Measurements from ENCODE around the gene ANKS1B. TPM values are rescaled to one million over a fixed set of nuclear protein-coding genes. Genes with fewer than 3 reads are reported as not detected.
"Not testable (repeated sequence)": the region's sequence is repeated elsewhere in the genome, so short reads cannot be mapped to it uniquely, and the experiment has no call there.

ANKS1B gene
- polyA plus RNA-seq, 1 donor, result 4.8 TPM

DNA sequence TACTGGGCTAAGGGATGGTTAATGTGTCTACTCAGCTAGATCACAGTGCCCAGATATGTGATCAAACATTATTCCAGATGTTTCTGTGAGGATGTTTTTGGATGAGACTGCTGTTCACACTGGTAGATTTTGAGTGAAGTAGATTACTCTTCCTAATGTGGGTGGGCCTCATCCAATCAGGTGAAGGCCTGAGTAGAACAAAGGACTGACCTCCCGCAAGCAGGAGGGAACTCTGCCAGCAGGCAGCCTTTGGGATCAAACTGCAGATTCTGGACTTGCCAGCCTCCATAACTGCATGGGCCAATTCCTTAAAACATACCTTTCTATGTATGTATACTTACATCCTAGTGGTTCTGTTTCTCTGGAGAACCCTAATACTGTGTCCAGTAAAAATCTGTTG lies 1120.4 kb downstream of the ANKS1B start:
- no peak for DNase-seq

- DNase-seq, result no peak
These were observed 1121.6 kb downstream of the ANKS1B start for GRCh38 chr12:98863167-98863566.

DNA sequence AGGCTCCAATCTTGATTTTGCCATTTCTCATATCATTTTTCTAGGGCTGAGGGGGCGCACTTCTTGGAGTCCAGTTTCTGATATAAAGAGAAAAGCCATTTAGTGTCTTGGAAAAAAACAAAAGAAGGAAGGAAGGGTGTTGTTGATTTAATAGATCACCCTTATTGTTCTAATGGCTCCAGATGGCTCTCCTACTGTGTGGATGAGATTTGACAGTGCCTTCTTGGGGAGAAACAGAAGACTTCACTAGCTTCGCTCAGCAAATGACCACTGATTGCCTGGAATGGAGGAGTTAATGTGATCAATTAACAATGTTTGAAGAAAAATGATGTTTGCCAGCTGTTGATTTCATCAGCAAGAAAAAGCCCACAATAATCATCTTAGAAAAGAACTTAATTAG lies 1123.5 kb downstream of the ANKS1B start:
- DNase-seq, result no peak

GRCh38 chr12:98856897-98857540 lies 1127.7 kb downstream of the ANKS1B start:
- DNase-seq, result no peak

DNA sequence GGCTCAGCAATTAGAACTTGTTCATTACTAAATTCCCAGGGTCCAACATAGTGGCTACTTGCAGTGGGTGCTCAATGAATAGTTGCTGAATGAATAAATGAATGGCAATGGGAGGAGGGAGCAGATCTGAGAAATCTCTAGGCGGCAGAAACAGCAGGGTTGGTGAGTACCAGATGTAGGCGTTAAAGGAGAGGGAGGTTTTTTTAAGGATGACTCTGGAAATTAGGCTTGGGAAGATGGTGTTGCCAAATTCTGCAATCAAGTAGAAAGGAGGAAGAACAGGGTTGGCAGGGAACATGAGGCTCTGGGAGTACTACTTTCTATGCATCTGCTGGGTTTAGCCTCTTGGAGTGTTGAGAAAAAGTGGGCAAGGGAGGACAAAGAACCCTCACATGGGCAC lies 1132.6 kb downstream of the ANKS1B start:
- no peak for DNase-seq

GRCh38 chr12:98847242-98847641 lies 1137.5 kb downstream of the ANKS1B start:
- DNase-seq, result no peak

- DNase-seq, result no peak
These were observed 1138.8 kb downstream of the ANKS1B start for GRCh38 chr12:98845957-98846356.

DNA sequence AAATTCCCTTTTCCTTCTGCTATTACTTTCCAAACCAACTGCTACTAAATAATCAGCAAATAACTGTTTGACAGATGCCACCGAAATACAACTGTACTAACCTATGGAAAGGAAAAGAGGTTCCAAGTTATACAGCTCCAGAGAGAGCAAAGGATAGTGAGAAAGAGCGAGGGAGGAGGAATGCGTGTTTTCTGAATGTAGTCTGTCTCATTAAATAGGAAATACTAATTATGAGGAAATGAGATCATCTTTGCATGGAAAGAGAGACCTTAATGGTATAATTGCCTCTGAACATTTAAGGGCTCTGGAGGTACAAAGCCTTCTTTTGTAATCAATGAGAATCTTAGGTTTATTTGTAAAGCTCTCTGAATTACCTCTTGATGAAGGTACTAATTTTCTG lies 1144.4 kb downstream of the ANKS1B start:
- DNase-seq, result no peak

DNA sequence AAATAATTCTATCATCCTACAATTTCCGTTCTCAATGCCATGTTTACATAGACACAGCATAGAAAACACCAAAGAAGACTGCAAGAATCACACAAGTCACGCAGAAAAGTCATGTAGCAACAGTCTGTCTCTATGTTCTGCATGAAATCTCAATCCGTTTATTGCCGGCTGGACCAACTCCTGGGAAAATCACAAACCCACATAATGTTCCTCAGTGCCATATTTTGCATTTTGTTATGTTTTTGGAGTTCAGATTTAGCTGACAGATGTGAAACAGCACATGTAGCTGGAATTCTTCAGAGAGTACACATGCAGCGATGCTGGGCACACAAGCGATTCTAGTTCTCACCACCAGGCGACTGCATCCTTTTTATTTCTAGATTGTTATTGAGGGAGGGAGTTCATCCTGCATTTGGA lies 1146.5 kb downstream of the ANKS1B start:
- no peak for DNase-seq

DNA sequence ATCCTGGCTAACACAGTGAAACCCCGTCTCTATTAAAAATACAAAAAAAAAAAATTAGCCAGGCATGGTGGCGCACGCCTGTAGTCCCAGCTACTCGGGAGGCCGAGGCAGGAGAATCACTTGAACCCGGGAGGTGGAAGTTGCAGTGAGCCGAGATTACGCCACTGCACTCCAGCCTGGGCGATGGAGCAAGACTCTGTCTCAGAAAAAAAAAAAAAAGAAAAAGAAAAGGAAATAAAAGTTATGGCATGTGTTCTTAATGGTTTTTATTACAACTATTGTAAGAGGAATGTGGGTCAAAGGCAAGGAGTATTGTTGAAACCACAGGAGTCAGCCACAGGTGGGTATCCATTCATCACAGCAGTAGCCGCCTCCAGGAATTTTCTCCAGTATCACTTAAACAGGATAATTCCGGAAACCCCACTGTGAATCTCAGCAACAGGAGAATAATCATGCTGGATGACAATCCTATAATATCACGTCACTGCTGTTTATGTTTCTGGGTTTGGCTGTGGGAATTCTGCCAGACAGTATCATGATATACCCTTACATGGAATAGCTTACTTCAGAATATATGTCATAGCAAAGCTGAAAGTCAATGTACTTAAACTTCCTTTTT lies 1147.5 kb downstream of the ANKS1B start:
- DNase-seq, result not testable (repeated sequence)

GRCh38 chr12:98830657-98831056 lies 1154.1 kb downstream of the ANKS1B start:
- no peak for DNase-seq

GRCh38 chr12:98828802-98829600 lies 1155.7 kb downstream of the ANKS1B start:
- no peak for DNase-seq

DNA sequence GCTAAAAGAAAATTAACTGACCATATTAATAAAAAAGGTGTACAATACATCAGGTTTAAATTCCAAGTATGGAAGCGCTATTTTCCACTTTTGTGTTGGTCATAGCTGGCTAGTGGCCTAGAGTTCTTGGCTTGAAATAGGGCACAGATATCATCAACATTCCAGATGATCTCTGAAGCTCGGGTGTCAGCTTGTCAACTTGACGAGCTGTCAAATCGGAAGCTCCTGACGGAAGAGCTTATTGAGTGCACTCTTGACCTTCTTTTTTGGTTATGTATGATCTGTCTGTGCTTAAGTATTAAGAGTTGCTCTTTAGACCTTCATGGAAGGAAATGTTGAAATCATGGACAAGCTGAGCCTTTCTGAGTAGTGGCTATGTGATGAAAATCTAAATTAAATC lies 1161.7 kb downstream of the ANKS1B start:
- no peak for DNase-seq

GRCh38 chr12:98821866-98822265 lies 1162.9 kb downstream of the ANKS1B start:
- no peak for DNase-seq

DNA sequence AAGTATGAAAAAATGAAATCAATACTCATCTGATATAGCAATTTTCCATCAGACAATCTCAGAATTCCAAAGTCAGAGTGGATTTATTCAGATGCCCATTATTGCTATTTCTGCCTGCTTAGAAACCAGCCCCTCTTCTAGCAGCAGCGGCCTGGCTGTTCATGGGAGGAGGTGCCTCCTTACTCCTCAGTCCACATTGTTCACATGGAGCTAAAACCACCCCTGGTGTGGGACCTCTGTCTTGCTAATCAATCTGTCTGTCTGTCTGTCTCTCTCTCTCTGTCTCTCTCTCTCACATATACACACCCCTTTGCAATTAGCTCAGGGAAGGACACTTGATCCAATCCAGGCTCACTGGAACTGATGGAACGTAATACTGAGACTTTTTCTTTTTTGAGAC lies 1163.5 kb downstream of the ANKS1B start:
- no peak for DNase-seq

GRCh38 chr12:98819821-98820404 lies 1164.8 kb downstream of the ANKS1B start:
- DNase-seq, result no peak

DNA sequence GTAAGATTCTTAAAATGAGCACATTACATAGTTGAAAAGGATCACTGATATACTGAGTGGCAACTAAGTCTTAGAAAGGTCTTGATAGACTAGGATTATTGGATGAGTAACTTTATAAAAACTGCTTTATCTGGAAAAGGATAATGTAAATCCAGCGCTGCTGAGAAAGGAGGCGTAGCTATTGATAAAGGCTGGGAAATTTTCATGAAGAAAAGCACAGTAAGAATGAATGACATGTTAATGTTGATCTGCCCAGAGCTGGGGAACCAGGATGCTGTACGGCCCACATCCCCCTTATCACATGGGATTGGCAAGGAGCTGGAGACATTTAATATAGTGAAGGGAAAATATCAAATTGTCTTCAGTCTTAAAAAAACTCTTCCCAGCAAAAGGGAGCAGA lies 1165.7 kb downstream of the ANKS1B start:
- no peak for DNase-seq

DNA sequence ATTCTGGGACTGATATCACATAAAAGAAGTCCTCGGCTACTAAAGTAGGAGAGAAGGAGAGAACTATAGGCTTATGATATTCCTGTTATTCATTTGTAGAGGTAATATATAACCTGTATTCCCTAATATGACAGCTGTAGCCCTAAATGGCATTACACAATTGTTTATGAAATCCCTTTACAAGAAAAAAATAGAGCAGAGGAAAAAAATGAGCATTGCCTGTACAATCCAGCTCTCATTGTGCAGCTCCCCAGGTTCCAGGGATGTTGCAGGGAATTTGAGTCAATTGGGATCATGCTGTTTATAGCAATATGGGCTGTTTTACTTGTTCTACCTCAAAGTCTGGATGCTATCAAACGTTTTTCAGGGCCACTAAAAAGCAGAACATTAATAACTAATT lies 1166.5 kb downstream of the ANKS1B start:
- no peak for DNase-seq

DNA sequence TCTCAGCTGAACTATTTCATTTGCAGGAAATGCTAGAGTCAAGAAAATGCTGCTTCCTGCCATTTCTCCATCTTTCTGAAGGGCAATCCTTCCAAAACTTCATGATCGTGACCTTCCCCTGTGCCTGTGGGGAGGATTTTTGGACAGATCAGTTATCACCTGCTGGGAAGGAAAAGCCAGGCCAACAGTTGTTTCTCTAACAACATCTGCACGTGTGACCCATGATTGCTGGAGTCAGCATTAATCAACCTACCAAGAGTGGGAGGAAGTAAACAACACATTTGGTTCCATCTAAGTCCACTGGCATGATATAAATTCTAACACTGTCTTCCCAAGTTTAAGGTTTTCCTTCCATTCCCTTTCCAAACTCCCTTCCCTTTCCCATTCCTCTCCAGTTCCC lies 1167.0 kb downstream of the ANKS1B start:
- peak; percentile 14 for DNase-seq

- no peak for DNase-seq
These were observed 1168.0 kb downstream of the ANKS1B start for GRCh38 chr12:98816720-98817119.

GRCh38 chr12:98814254-98814653 lies 1170.5 kb downstream of the ANKS1B start:
- no peak for DNase-seq

- no peak for DNase-seq
These were observed 1172.5 kb downstream of the ANKS1B start for GRCh38 chr12:98812225-98812624.

Data from left kidney (tissue), 2 donors.